ENCODE measurements around the gene DHX38. TPM values are rescaled to one million over a fixed set of nuclear protein-coding genes. Genes with fewer than 3 reads are reported as not detected.

Gene DHX38
- total and polyA plus RNA-seq, 2 donors (not counting 3 experiments of a cell fraction or from before 2014, with no cell fraction given) = 47.3 to 78.6 TPM

- Histone ChIP-seq H3K27ac (ENCODE audit: insufficient read depth, low read depth, low read length) (no peak overlapping the region), H3K9ac (replicated peaks; ENCODE audit: extremely low read depth, insufficient read depth, low read length) (no peak overlapping the region), H3K9me1 (replicated peaks; ENCODE audit: control insufficient read depth, extremely low read depth, insufficient read depth, low read length) (no peaks in the 10 kb centered on the region), H3K36me3 (ENCODE audit: control insufficient read depth in 2 of 2, extremely low read depth in 1 of 2, insufficient read depth in 2 of 2, low read length in 2 of 2) (no peaks in the 10 kb centered on the region), H3K4me2 (ENCODE audit: insufficient read depth, low read length) (no peak overlapping the region), H3K4me1 (ENCODE audit: control insufficient read depth, extremely low read depth, insufficient read depth, low read length) (no peaks in the 10 kb centered on the region), H4K20me1 (replicated peaks; ENCODE audit: control insufficient read depth, extremely low read depth, insufficient read depth, low read length) (no peaks in the 10 kb centered on the region), H3K4me3 (replicated peaks in 1 of 3; ENCODE audit: insufficient read depth in 1 of 3, low read depth in 1 of 3, low read length in 3 of 3) (no peak overlapping the region), H3K27me3 (ENCODE audit: control insufficient read depth in 2 of 2, insufficient read depth in 2 of 2, low read length in 2 of 2) (peaks cover 0 to 3% of the 10 kb centered on the region in 2 experiments), H3K9me3 (replicated peaks; ENCODE audit: control insufficient read depth, insufficient read depth, low read length) (no peaks in the 10 kb centered on the region), H2AFZ (ENCODE audit: low read depth, low read length) (no peak overlapping the region), H3K79me2 (ENCODE audit: control insufficient read depth, insufficient read depth, low read length) (no peaks in the 10 kb centered on the region)
- TF ChIP-seq MAX (IDR thresholded peaks at IDR 0.05; ENCODE audit: insufficient read depth, insufficient read length) = no peak
- no peak for TF ChIP-seq EZH2 (IDR thresholded peaks at IDR 0.05; ENCODE audit: borderline replicate concordance, low read depth, low read length, severe bottlenecking)
- no peak for TF ChIP-seq MYC (IDR thresholded peaks at IDR 0.05; ENCODE audit: low read depth, low read length)
- TF ChIP-seq JUN (IDR thresholded peaks at IDR 0.05; ENCODE audit: borderline replicate concordance, insufficient read depth, insufficient read length, low read depth) = no peak
- TF ChIP-seq POLR2A (IDR thresholded peaks at IDR 0.05; ENCODE audit: low read depth, low read length) = no peak
- no peak for TF ChIP-seq GATA2 (IDR thresholded peaks at IDR 0.05; ENCODE audit: insufficient read depth, insufficient read length, low read depth, low read length)
- no peak for TF ChIP-seq FOS (IDR thresholded peaks at IDR 0.05; ENCODE audit: borderline replicate concordance, insufficient read depth, low read length)
- TF ChIP-seq CTCF (IDR thresholded peaks at IDR 0.05; ENCODE audit: extremely low read depth in 1 of 2, insufficient read depth in 1 of 2, low read depth in 1 of 2, low read length in 2 of 2) = no peak
- no peak for TF ChIP-seq POLR2AphosphoS5 (IDR thresholded peaks at IDR 0.05; ENCODE audit: insufficient read depth, low read depth, low read length)
- BruUV-seq (replicated peaks) = no TSS peak
- dilution Hi-C loops (cut with MboI; ENCODE audit: extremely low pct_ligation_motif_present, low sequenced_read_pairs) (loop anchor here (25.0 kb wide), 1 partner anchor 331 kb away; no protein-coding TSS in a partner anchor), intact Hi-C loops (cut with micrococcal nuclease) (no loop called here)
- CTCF ChIA-PET = interaction anchor here (1.0 to 1.8 kb wide), 4 partner anchors 13 to 1748 kb away, joined by 3 to 5 read pairs (median 4); no protein-coding TSS in a partner anchor
- FAIRE-seq = no peak
- POLR2A ChIA-PET = no interaction called here
- DNase-seq (ENCODE audit: low read depth, low spot score) = no peak
Observed at GRCh38 chr16:72131036-72131435, 37.4 kb downstream of the DHX38 start.
